HCT116 (cell line): Measurements from ENCODE around the gene LGALS7. TPM values are rescaled to one million over a fixed set of nuclear protein-coding genes. Genes with fewer than 3 reads are reported as not detected.

Source experiments
- ATAC-seq: fragments of 200-7000 bp; cut with Tn5 transposase; 2 replicates; pipeline ENCODE4 v1.9.1; 2020; ENCODE audit warnings: mild to moderate bottlenecking, moderate library complexity
- BruUV-seq: library from RNA; stranded (reverse); fragments of 400-500 nt; replicated peaks from 2 replicates; lab custom pipeline; 2021; lab: Mats Ljungman, UMichigan
- CTCF ChIA-PET: fragments of 300-600 bp; sonication (Branson Sonifier 250); formaldehyde crosslinking; loops from one replicate; lab custom pipeline; 2021; ENCODE audit warnings: antibody characterized with exemption; lab: Charles Lee
- POLR2A ChIA-PET: fragments of 300-600, 350-600 bp; sonication (Branson Sonifier 250); formaldehyde crosslinking; loops from one replicate; lab custom pipeline; 2021; ENCODE audit warnings: antibody characterized with exemption; lab: Charles Lee
- RAD21 ChIA-PET, 2 experiments: fragments of 300-600 bp; sonication (Branson Sonifier 250); formaldehyde crosslinking; loops; one replicate each; lab custom pipeline; 2023; ENCODE audit warnings: low total read pairs in 2 of 2; ENCODE audit not compliant: uncharacterized antibody in 2 of 2, unreplicated experiment in 2 of 2, low non-redundant PET in 1 of 2; lab: Charles Lee
- DNase-seq: peaks from one replicate; pipeline ENCODE4 v3.0.0-alpha.2; 2010; ENCODE audit warnings: low read depth, low spot score
- H2AFZ ChIP-seq: fragments of 200-600 bp; shearing (Covaris generic), sonication (generic); 2 replicates; pipeline ENCODE4 v1.6.1; 2017; ENCODE audit warnings: low read depth, mixed run types, mixed read lengths, antibody characterized with exemption, low read length; ENCODE audit not compliant: poor library complexity, severe bottlenecking
- H3K27ac ChIP-seq: 2 replicates; pipeline ENCODE4 v1.5.1; 2012; ENCODE audit warnings: low read depth, low read length
- H3K27me3 ChIP-seq: fragments of 200-600 bp; sonication (generic); 2 replicates; pipeline ENCODE4 v1.6.1; 2016; ENCODE audit warnings: mixed run types, low read length, mixed read lengths; ENCODE audit not compliant: insufficient read depth
- H3K36me3 ChIP-seq, 2 experiments: fragments of 200-500 bp in 1 of 2; fragments of 200-600 bp in 1 of 2; sonication (Bioruptor generic) in 1 of 2; sonication (generic) in 1 of 2; 2 replicates each; pipeline versions ENCODE4 v1.5.1 to v1.6.1; 2014 to 2016; ENCODE audit warnings: low read length in 2 of 2, inconsistent platforms in 1 of 2, mixed read lengths in 1 of 2, mixed run types in 1 of 2; ENCODE audit not compliant: insufficient read depth in 2 of 2, control insufficient read depth in 1 of 2
- H3K4me1 ChIP-seq, 2 experiments: fragments of 200-600 bp in 1 of 2; sonication (generic) in 1 of 2; 2 replicates each; pipeline versions ENCODE4 v1.5.1 to v1.6.1; 2012 to 2017; ENCODE audit warnings: low read length in 2 of 2, inconsistent platforms in 1 of 2, mild to moderate bottlenecking in 1 of 2, mixed read lengths in 1 of 2, mixed run types in 1 of 2, moderate library complexity in 1 of 2; ENCODE audit not compliant: insufficient read depth in 2 of 2, control insufficient read depth in 1 of 2
- H3K4me2 ChIP-seq: fragments of 200-600 bp; sonication (generic); 2 replicates; pipeline ENCODE4 v1.6.1; 2017; ENCODE audit warnings: mixed run types, low read length, mixed read lengths
- H3K4me3 ChIP-seq, 2 experiments: fragments of 200-600 bp in 1 of 2; sonication (generic) in 1 of 2; replicated peaks in 1 of 2; 2 replicates each; pipeline ENCODE4 v1.5.1; 2011 to 2016; ENCODE audit warnings: low read length in 2 of 2, control low read depth in 1 of 2, low read depth in 1 of 2, mild to moderate bottlenecking in 1 of 2, mixed read lengths in 1 of 2, mixed run types in 1 of 2
- H3K79me2 ChIP-seq: fragments of 200-600 bp; sonication (generic); 2 replicates; pipeline ENCODE4 v1.6.1; 2017; ENCODE audit warnings: mild to moderate bottlenecking, mixed run types, low read length, moderate library complexity, mixed read lengths; ENCODE audit not compliant: insufficient read depth
- H3K9ac ChIP-seq: fragments of 200-600 bp; sonication (generic); 2 replicates; pipeline ENCODE4 v1.6.1; 2016; ENCODE audit warnings: low read length, mixed read lengths
- H3K9me2 ChIP-seq: fragments of 200-600 bp; sonication (generic), shearing (Covaris generic); 2 replicates; pipeline ENCODE4 v1.6.1; 2017; ENCODE audit warnings: mixed run types, mild to moderate bottlenecking, moderate library complexity; ENCODE audit not compliant: insufficient read depth
- H3K9me3 ChIP-seq, 2 experiments: fragments of 200-500 bp in 1 of 2; fragments of 200-600 bp in 1 of 2; sonication (Bioruptor generic) in 1 of 2; sonication (generic) in 1 of 2; 2 replicates each; pipeline ENCODE4 v1.6.1; 2014 to 2017; ENCODE audit warnings: low read length in 2 of 2, mixed read lengths in 2 of 2, inconsistent platforms in 1 of 2, low read depth in 1 of 2, mild to moderate bottlenecking in 1 of 2, mixed run types in 1 of 2, moderate library complexity in 1 of 2; ENCODE audit not compliant: control insufficient read depth in 1 of 2, insufficient read depth in 1 of 2
- H4K20me1 ChIP-seq: fragments of 200-600 bp; sonication (generic), shearing (Covaris generic); 2 replicates; pipeline ENCODE4 v1.6.1; 2017; ENCODE audit warnings: mixed run types, mild to moderate bottlenecking, moderate library complexity; ENCODE audit not compliant: insufficient read depth
- ATF3 ChIP-seq: IDR thresholded peaks from 2 replicates; pipeline ENCODE4 v1.6.1; 2012
- CBX3 ChIP-seq: IDR thresholded peaks from 2 replicates; pipeline ENCODE4 v1.6.1; 2012; ENCODE audit warnings: low read depth
- CEBPB ChIP-seq: IDR thresholded peaks from 2 replicates; pipeline ENCODE4 v1.6.1; 2012; ENCODE audit warnings: low read depth
- CTCF ChIP-seq, 3 experiments: fragments of 200-600 bp in 1 of 3; sonication (generic) in 1 of 3; IDR thresholded peaks in 2 of 3; conservative IDR thresholded peaks in 1 of 3; 2 replicates each; pipeline ENCODE4 v1.5.1; 2012 to 2017; ENCODE audit warnings: low read depth in 2 of 3, low read length in 2 of 3, antibody characterized with exemption in 1 of 3, borderline replicate concordance in 1 of 3, control low read depth in 1 of 3, mild to moderate bottlenecking in 1 of 3, mixed read lengths in 1 of 3, mixed run types in 1 of 3, moderate library complexity in 1 of 3; ENCODE audit not compliant: insufficient read depth in 1 of 3
- ELF1 ChIP-seq: IDR thresholded peaks from 2 replicates; pipeline ENCODE4 v1.6.1; 2012; ENCODE audit warnings: low read depth, borderline replicate concordance
- EZH2 ChIP-seq: fragments of 200-600 bp; sonication (generic); IDR thresholded peaks from 2 replicates; pipeline ENCODE4 v1.6.1; 2017; ENCODE audit warnings: antibody characterized with exemption, mixed run types
- EZH2phosphoT487 ChIP-seq: fragments of 200-600 bp; IDR thresholded peaks from 2 replicates; pipeline ENCODE4 v1.6.1; 2018; ENCODE audit warnings: antibody characterized with exemption, borderline replicate concordance
- MAX ChIP-seq: IDR thresholded peaks from 2 replicates; pipeline ENCODE4 v1.6.1; 2012
- POLR2A ChIP-seq: IDR thresholded peaks from 2 replicates; pipeline ENCODE4 v1.7.0; 2011; ENCODE audit warnings: borderline replicate concordance; ENCODE audit not compliant: insufficient read depth, insufficient read length; ENCODE audit errors: extremely low read depth
- POLR2AphosphoS5 ChIP-seq: IDR thresholded peaks from 2 replicates; pipeline ENCODE4 v1.6.1; 2011; ENCODE audit warnings: mild to moderate bottlenecking, low read depth, low read length, moderate library complexity
- RAD21 ChIP-seq: IDR thresholded peaks from 2 replicates; pipeline ENCODE4 v1.6.1; 2012; ENCODE audit warnings: low read depth, mild to moderate bottlenecking
- REST ChIP-seq: IDR thresholded peaks from 2 replicates; pipeline ENCODE4 v1.6.1; 2012; ENCODE audit warnings: low read depth
- YY1 ChIP-seq: IDR thresholded peaks from 2 replicates; pipeline ENCODE4 v1.6.1; 2011; ENCODE audit warnings: low read length, low read depth, moderate library complexity, mild to moderate bottlenecking; ENCODE audit not compliant: insufficient replicate concordance; ENCODE audit errors: extremely low read depth
- ZNF274 ChIP-seq: fragments of 200-500 bp; sonication (Bioruptor generic); IDR thresholded peaks from 2 replicates; pipeline ENCODE4 v1.6.1; 2014; ENCODE audit warnings: mild to moderate bottlenecking, low read depth, low read length, inconsistent platforms
- intact Hi-C: fragments of 100-400 bp; cut with micrococcal nuclease; formaldehyde crosslinking; loops from 2 replicates; pipeline ENCODE4 v1.10.0; 2022
- total RNA-seq: library from RNA; stranded (reverse); gene quantifications from one replicate; pipeline ENCODE4 v1.2.1, GENCODE V29; 2021; ENCODE audit not compliant: unreplicated experiment

Gene LGALS7
- total RNA-seq, 1 experiment from 2014 or later: not detected

GRCh38 chr19:38817081-38817480, 43.8 kb upstream of the LGALS7 start:
- ATAC-seq (no peak), DNase-seq (no peak)
- ChIA-PET POLR2A (no interaction called here), CTCF (no interaction called here), RAD21 (no interaction called here)
- no peaks in the 10 kb centered on the region for H3K27me3 ChIP-seq
- H3K9me3 ChIP-seq: no peaks in the 10 kb centered on the region
- no peak overlapping the region for H2AFZ ChIP-seq
- no peaks in the 10 kb centered on the region for H4K20me1 ChIP-seq
- H3K79me2 ChIP-seq: no peaks in the 10 kb centered on the region
- no peak overlapping the region for H3K27ac ChIP-seq
- intact Hi-C loops: no loop called here
- H3K9me2 ChIP-seq: no peaks in the 10 kb centered on the region
- no peaks in the 10 kb centered on the region for H3K36me3 ChIP-seq
- TF ChIP-seq MAX: no peak
- TF ChIP-seq ZNF274: no peak
- TF ChIP-seq RAD21: no peak
- no peak for TF ChIP-seq YY1
- no peak for TF ChIP-seq POLR2A
- no peak for TF ChIP-seq ATF3
- no peak for TF ChIP-seq CEBPB
- no peak for TF ChIP-seq POLR2AphosphoS5
- no peak for TF ChIP-seq REST
- no peak for TF ChIP-seq CBX3
- TF ChIP-seq CTCF (IDR thresholded peaks at IDR 0.05 in 2 of 3, conservative IDR thresholded peaks at IDR 0.05 in 1 of 3; ENCODE audit: borderline replicate concordance in 1 of 3, insufficient read depth in 1 of 3, low read depth in 2 of 3, low read length in 2 of 3): no peak
- no peak for TF ChIP-seq ELF1
- TF ChIP-seq EZH2phosphoT487: no peak
- TF ChIP-seq EZH2: no peak
- BruUV-seq: no TSS peak
- no peak overlapping the region for H3K4me2 ChIP-seq
- H3K9ac ChIP-seq: no peak overlapping the region
- H3K4me3 ChIP-seq: no peak overlapping the region
- H3K4me1 ChIP-seq: peaks cover 0 to 4% of the 10 kb centered on the region in 2 experiments; a peak in 1 of 4 replicates
